ENCODE measurements around the gene C2CD4D. TPM values are rescaled to one million over a fixed set of nuclear protein-coding genes. Genes with fewer than 3 reads are reported as not detected.

The C2CD4D gene
- total RNA-seq, 1 donor from 2014 or later = not detected

DNA sequence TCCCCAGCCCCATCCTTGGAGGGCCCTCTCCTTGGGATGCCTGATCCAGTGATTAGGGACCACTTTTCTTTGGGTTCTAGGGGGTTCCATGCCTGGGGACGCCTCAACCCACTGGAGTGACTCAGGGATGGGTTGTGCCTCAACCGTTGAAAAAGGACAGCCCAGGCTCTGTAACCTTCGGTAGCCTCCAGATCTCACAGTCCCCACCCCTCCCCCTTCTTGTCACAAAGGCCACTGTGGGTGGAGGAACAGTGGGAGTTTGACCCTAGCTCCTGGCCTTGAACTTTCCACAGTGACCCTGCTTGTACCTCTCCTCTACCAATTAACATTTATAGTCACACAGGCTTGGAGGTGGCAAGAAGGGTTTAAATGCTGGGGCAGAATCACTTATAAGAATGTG lies 5.4 kb downstream of the C2CD4D start:
- TF ChIP-seq POLR2AphosphoS5 (IDR thresholded peaks at IDR 0.05; ENCODE audit: insufficient read depth in 1 of 2, low read depth in 1 of 2) = no peak
- TF ChIP-seq, protein P1, sequence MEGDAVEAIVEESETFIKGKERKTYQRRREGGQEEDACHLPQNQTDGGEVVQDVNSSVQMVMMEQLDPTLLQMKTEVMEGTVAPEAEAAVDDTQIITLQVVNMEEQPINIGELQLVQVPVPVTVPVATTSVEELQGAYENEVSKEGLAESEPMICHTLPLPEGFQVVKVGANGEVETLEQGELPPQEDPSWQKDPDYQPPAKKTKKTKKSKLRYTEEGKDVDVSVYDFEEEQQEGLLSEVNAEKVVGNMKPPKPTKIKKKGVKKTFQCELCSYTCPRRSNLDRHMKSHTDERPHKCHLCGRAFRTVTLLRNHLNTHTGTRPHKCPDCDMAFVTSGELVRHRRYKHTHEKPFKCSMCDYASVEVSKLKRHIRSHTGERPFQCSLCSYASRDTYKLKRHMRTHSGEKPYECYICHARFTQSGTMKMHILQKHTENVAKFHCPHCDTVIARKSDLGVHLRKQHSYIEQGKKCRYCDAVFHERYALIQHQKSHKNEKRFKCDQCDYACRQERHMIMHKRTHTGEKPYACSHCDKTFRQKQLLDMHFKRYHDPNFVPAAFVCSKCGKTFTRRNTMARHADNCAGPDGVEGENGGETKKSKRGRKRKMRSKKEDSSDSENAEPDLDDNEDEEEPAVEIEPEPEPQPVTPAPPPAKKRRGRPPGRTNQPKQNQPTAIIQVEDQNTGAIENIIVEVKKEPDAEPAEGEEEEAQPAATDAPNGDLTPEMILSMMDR (IDR thresholded peaks at IDR 0.05) = no peak
- TF ChIP-seq POLR2A (IDR thresholded peaks at IDR 0.05) = no peak
- intact Hi-C loops (cut with DNase I) = no loop called here

DNA sequence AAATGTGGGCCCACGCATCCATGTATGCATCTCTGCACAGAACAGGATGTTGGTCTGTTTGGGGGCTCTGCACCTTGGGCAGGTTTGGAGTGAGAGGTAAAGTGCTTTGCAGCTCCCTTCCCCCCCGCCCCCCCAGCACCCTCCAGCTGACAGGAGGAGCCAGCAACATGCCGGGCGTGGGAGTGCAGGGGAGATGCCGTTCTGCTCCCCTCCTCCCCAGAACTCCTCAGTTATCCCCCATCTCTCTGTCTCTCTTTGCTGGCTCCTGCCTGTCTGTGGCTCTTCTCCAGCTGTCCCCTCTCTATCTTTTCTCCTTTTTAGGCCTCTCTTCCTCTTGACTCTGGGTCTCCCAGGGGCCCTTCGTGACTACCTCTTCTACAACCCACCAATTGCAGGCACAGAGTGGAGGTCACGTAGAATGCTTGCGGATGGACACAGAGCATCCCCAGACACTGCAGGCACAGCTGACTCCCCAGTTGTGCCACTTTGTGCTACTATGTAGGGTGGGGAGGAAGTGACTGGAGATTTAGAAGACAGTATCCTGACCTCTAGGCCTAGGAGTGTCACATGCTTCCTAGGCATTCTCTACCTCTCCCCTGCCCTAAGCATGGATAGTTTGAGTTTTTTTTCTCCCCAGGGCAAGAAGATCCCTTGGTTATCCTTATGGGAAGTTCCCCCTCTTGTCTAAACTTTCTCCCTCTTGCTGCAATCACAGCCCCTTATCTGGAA lies 6.3 kb downstream of the C2CD4D start:
- Histone ChIP-seq H3K4me1 (peaks cover 30% of the 10 kb centered on the region), H3K27ac (no peak overlapping the region), H3K27me3 (no peaks in the 10 kb centered on the region), H3K36me3 (no peaks in the 10 kb centered on the region), H3K9me3 (no peaks in the 10 kb centered on the region), H3K4me3 (no peak overlapping the region)
- no peak for DNase-seq (ENCODE audit: extremely low spot score in 2 of 2)
- TF ChIP-seq, protein P1 (IDR thresholded peaks at IDR 0.05) = no peak
- TF ChIP-seq POLR2A (IDR thresholded peaks at IDR 0.05) (no peak), POLR2AphosphoS5 (IDR thresholded peaks at IDR 0.05; ENCODE audit: insufficient read depth in 1 of 2, low read depth in 1 of 2) (no peak)
- intact Hi-C loops (cut with DNase I) = no loop called here

More for the DNA sequence above, 5.4 kb downstream of the C2CD4D start:
- Histone ChIP-seq H3K36me3 (no peaks in the 10 kb centered on the region), H3K27me3 (no peaks in the 10 kb centered on the region), H3K9me3 (no peaks in the 10 kb centered on the region), H3K4me1 (peaks cover 38% of the 10 kb centered on the region), H3K27ac (no peak overlapping the region), H3K4me3 (no peak overlapping the region)
- no peak for DNase-seq (ENCODE audit: extremely low spot score in 2 of 2)

DNA sequence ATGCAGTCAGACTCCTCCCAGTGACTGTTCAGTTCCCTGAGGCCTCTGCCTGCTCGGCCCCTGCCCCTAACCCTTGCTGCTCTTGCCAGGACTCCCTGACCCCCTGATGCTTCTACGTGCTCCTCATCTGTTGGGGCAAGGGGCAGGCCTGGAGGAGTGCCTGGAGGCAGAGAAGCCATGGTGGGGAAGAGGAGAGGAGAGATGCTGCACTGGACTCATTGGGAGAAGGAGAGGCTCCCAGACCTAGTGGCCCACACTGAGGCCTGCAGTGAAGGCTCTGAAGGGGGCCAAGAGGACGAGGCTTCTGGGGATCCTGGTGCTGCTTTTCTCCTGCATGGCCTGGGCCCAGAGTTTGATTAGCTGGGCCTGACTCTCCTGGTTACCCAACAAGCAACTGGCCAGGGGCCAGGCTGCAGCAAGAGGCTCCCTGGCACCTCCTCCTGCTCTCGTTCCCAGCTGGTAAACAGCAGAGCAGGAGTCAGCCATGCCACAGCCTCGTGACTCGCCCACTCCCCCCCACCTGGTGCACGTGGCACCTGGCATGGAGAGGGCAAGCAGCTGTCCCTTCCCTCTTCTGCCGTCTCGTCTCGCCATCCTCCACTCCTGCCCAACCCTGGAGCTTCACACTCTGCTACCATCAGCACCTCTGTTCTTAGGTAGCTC lies 7.2 kb downstream of the C2CD4D start:
- no peaks in the 10 kb centered on the region for H3K9me3 ChIP-seq
- intact Hi-C loops (cut with DNase I) = no loop called here
- no peak overlapping the region for H3K4me3 ChIP-seq
- no peak overlapping the region for H3K27ac ChIP-seq
- TF ChIP-seq, protein P1 (IDR thresholded peaks at IDR 0.05) = no peak
- TF ChIP-seq POLR2AphosphoS5 (IDR thresholded peaks at IDR 0.05; ENCODE audit: insufficient read depth in 1 of 2, low read depth in 1 of 2) = peak in 1 of 2 donors; percentile 22
- no peak for TF ChIP-seq POLR2A (IDR thresholded peaks at IDR 0.05)
- no peaks in the 10 kb centered on the region for H3K36me3 ChIP-seq
- no peaks in the 10 kb centered on the region for H3K27me3 ChIP-seq
- DNase-seq (ENCODE audit: extremely low spot score in 2 of 2) = no peak
- H3K4me1 ChIP-seq = peaks cover 25% of the 10 kb centered on the region

DNA sequence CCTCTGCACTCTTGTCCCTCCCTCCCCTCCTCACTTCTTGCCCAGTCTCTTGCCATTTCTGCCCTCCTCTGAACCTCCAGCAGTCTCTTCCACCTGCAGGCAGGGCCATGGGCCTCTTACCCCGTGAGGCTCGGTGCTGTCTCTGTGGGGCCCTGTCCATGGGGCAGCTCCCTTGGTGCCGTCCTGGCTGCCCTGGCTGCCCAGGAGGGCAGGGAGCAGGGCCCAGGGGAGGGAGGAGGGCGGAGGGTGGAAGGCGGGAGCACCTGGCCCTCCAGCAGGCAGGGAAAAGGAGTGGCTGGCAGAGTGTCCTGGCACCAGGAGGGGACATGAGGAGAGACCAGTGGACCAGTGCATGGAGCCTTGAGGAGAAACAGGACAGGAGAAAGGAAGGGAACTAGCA lies 8.0 kb downstream of the C2CD4D start, which contains the start of gene RORC:
Gene RORC, minus strand, starts transcription at position 198 of the 400 bp plus-strand sequence. Its CDS starts 38 bp downstream, at position 160.
- intact Hi-C loops (cut with DNase I) = no loop called here
- Histone ChIP-seq H3K4me1 (peaks cover 25% of the 10 kb centered on the region), H3K36me3 (no peaks in the 10 kb centered on the region), H3K4me3 (peak within 1 kb of the TSS in 1 of 2 donors; percentile 7), H3K9me3 (no peaks in the 10 kb centered on the region), H3K27ac (no peak within 1 kb of the TSS), H3K27me3 (no peaks in the 10 kb centered on the region)
- TF ChIP-seq POLR2A (IDR thresholded peaks at IDR 0.05) = no peak
- no peak for DNase-seq (ENCODE audit: extremely low spot score in 2 of 2)

- DNase-seq (ENCODE audit: extremely low spot score in 2 of 2) = no peak
- intact Hi-C loops (cut with DNase I) = no loop called here
- peaks cover 25% of the 10 kb centered on the region for H3K4me1 ChIP-seq
- H3K9me3 ChIP-seq = no peaks in the 10 kb centered on the region
- H3K36me3 ChIP-seq = no peaks in the 10 kb centered on the region
- no peak overlapping the region for H3K27ac ChIP-seq
- TF ChIP-seq, protein P1 (IDR thresholded peaks at IDR 0.05) = no peak
- TF ChIP-seq POLR2A (IDR thresholded peaks at IDR 0.05) = no peak
- no peak for TF ChIP-seq POLR2AphosphoS5 (IDR thresholded peaks at IDR 0.05; ENCODE audit: insufficient read depth in 1 of 2, low read depth in 1 of 2)
- H3K4me3 ChIP-seq = peak overlapping the region in 1 of 2 donors; percentile 7
- no peaks in the 10 kb centered on the region for H3K27me3 ChIP-seq
These were observed 8.4 kb downstream of the C2CD4D start for GRCh38 chr1:151831256-151831591.
